LNCaP clone FGC (cell line): Measurements from ENCODE around the gene RABGAP1L.

Experiments used
- DNase-seq: peaks from one replicate; pipeline ENCODE4 v3.0.0-alpha.2; 2011; ENCODE audit warnings: low read depth
- H3K4me3 ChIP-seq: 2 replicates; pipeline ENCODE4 v1.5.1; 2011; ENCODE audit warnings: mild to moderate bottlenecking, low read depth, low read length, control low read depth
- CTCF ChIP-seq: IDR thresholded peaks from 2 replicates; pipeline ENCODE4 v1.5.1; 2012; ENCODE audit warnings: mild to moderate bottlenecking; ENCODE audit not compliant: control insufficient read depth, insufficient read depth; ENCODE audit errors: extremely low read depth

Gene RABGAP1L

GRCh38 chr1:174273776-174274175 is 114.5 kb downstream of the RABGAP1L start:
- TF ChIP-seq CTCF = no peak
- no peak overlapping the region for H3K4me3 ChIP-seq
- DNase-seq = no peak

- no peak for TF ChIP-seq CTCF
- DNase-seq = no peak
- H3K4me3 ChIP-seq = no peak overlapping the region
Observed at GRCh38 chr1:174274452-174274851, 115.1 kb downstream of the RABGAP1L start.

- H3K4me3 ChIP-seq = no peak overlapping the region
- TF ChIP-seq CTCF = no peak
- DNase-seq = no peak
Observed at GRCh38 chr1:174274884-174275283, 115.6 kb downstream of the RABGAP1L start.

GRCh38 chr1:174276087-174276486 is 116.8 kb downstream of the RABGAP1L start:
- TF ChIP-seq CTCF = no peak
- H3K4me3 ChIP-seq = no peak overlapping the region
- DNase-seq = no peak

- H3K4me3 ChIP-seq = no peak overlapping the region
- TF ChIP-seq CTCF = no peak
- DNase-seq = no peak
Observed at GRCh38 chr1:174284052-174284451, 124.7 kb downstream of the RABGAP1L start.

- no peak for TF ChIP-seq CTCF
- no peak for DNase-seq
- H3K4me3 ChIP-seq = no peak overlapping the region
Observed at GRCh38 chr1:174286042-174286441, 126.7 kb downstream of the RABGAP1L start.

- no peak overlapping the region for H3K4me3 ChIP-seq
- DNase-seq = no peak
- TF ChIP-seq CTCF = no peak
Observed at GRCh38 chr1:174289644-174290310, 130.5 kb downstream of the RABGAP1L start.
